WTC11 (cell line): ENCODE data around the gene IMP3. TPM values are rescaled to one million over a fixed set of nuclear protein-coding genes. Genes with fewer than 3 reads are reported as not detected.

Source experiments
- ATAC-seq: fragments of 200-7000 bp; cut with Tn5 transposase; 2 replicates; pipeline ENCODE4 v1.10.0; 2021; ENCODE audit warnings: mild to moderate bottlenecking, moderate library complexity
- CTCF ChIA-PET: fragments of 300-600 bp; sonication (Branson Sonifier 250); formaldehyde crosslinking; loops from one replicate; lab custom pipeline; 2021; ENCODE audit warnings: antibody characterized with exemption; lab: Charles Lee
- POLR2A ChIA-PET: fragments of 350-600 bp; sonication (Branson Sonifier 250); formaldehyde crosslinking; loops from one replicate; lab custom pipeline; 2021; ENCODE audit warnings: antibody characterized with exemption; lab: Charles Lee
- DNase-seq: peaks from one replicate; pipeline ENCODE4 v3.0.0; 2021; ENCODE audit warnings: low spot score
- H3K27ac Mint-ChIP-seq: 2 replicates; pipeline ENCODE4 v1.8.0; 2021; ENCODE audit warnings: mixed read lengths
- H3K27me3 Mint-ChIP-seq: 2 replicates; pipeline ENCODE4 v1.8.0; 2021; ENCODE audit warnings: low read depth, mild to moderate bottlenecking, moderate library complexity, mixed read lengths
- H3K36me3 Mint-ChIP-seq: 2 replicates; pipeline ENCODE4 v1.8.0; 2021; ENCODE audit warnings: mixed read lengths
- H3K4me1 Mint-ChIP-seq: 2 replicates; pipeline ENCODE4 v1.8.0; 2022; ENCODE audit warnings: mixed read lengths
- H3K4me3 Mint-ChIP-seq: 2 replicates; pipeline ENCODE4 v1.8.0; 2021; ENCODE audit warnings: mild to moderate bottlenecking, moderate library complexity, mixed read lengths
- H3K9me3 Mint-ChIP-seq: 2 replicates; pipeline ENCODE4 v1.8.0; 2021; ENCODE audit warnings: mixed read lengths
- ATF1 ChIP-seq: sonication (generic); formaldehyde crosslinking; IDR thresholded peaks from 2 replicates; pipeline ENCODE4 v1.8.1; 2023; ENCODE audit warnings: mild to moderate bottlenecking, moderate library complexity, missing genetic modification reagents
- CBFB ChIP-seq: sonication (generic); formaldehyde crosslinking; IDR thresholded peaks from 2 replicates; pipeline ENCODE4 v1.8.1; 2022; ENCODE audit warnings: mild to moderate bottlenecking, low read depth, missing genetic modification reagents
- CDX4 ChIP-seq: fragments of 250-450 bp; sonication (Bioruptor Pico); IDR thresholded peaks from 2 replicates; pipeline ENCODE4 v1.9.0; 2021; ENCODE audit warnings: moderate library complexity, mild to moderate bottlenecking, inconsistent platforms, borderline replicate concordance
- CREM ChIP-seq: sonication (generic); formaldehyde crosslinking; IDR thresholded peaks from 2 replicates; pipeline ENCODE4 v1.8.1; 2022; ENCODE audit warnings: mild to moderate bottlenecking, missing genetic modification reagents, moderate library complexity
- E2F5 ChIP-seq: sonication (generic); formaldehyde crosslinking; IDR thresholded peaks from 2 replicates; pipeline ENCODE4 v1.8.1; 2022; ENCODE audit warnings: mild to moderate bottlenecking, moderate library complexity, missing genetic modification reagents
- ESRRA ChIP-seq: sonication (generic); formaldehyde crosslinking; IDR thresholded peaks from 2 replicates; pipeline ENCODE4 v1.8.1; 2022; ENCODE audit warnings: mild to moderate bottlenecking, missing genetic modification reagents, borderline replicate concordance
- ETV6 ChIP-seq: sonication (generic); formaldehyde crosslinking; IDR thresholded peaks from 2 replicates; pipeline ENCODE4 v1.8.1; 2022; ENCODE audit warnings: mild to moderate bottlenecking, missing genetic modification reagents
- GABPB1 ChIP-seq: sonication (generic); formaldehyde crosslinking; IDR thresholded peaks from 2 replicates; pipeline ENCODE4 v1.8.1; 2023; ENCODE audit warnings: mild to moderate bottlenecking, missing genetic modification reagents
- HMGXB4 ChIP-seq: sonication (generic); formaldehyde crosslinking; IDR thresholded peaks from 2 replicates; pipeline ENCODE4 v1.8.1; 2023; ENCODE audit warnings: mild to moderate bottlenecking, moderate library complexity, missing genetic modification reagents
- JUN ChIP-seq: sonication (generic); formaldehyde crosslinking; IDR thresholded peaks from 2 replicates; pipeline ENCODE4 v1.8.0; 2023; ENCODE audit warnings: mild to moderate bottlenecking, missing genetic modification reagents
- MYBL2 ChIP-seq: sonication (generic); formaldehyde crosslinking; IDR thresholded peaks from 2 replicates; pipeline ENCODE4 v1.8.1; 2023; ENCODE audit warnings: mild to moderate bottlenecking, moderate library complexity, missing genetic modification reagents
- NFATC4 ChIP-seq: fragments of 250-450 bp; sonication (Bioruptor Pico); IDR thresholded peaks from 2 replicates; pipeline ENCODE4 v1.9.0; 2021; ENCODE audit warnings: mild to moderate bottlenecking
- PRDM15 ChIP-seq: sonication (generic); formaldehyde crosslinking; IDR thresholded peaks from 2 replicates; pipeline ENCODE4 v1.8.0; 2022; ENCODE audit warnings: missing genetic modification reagents
- RORB ChIP-seq: fragments of 250-450 bp; sonication (Bioruptor Pico); IDR thresholded peaks from 2 replicates; pipeline ENCODE4 v1.9.0; 2021; ENCODE audit warnings: mild to moderate bottlenecking
- SMAD4 ChIP-seq: sonication (generic); formaldehyde crosslinking; IDR thresholded peaks from 2 replicates; pipeline ENCODE4 v1.8.0; 2022; ENCODE audit warnings: mild to moderate bottlenecking, missing genetic modification reagents
- SP1 ChIP-seq: sonication (generic); formaldehyde crosslinking; conservative IDR thresholded peaks from 2 replicates; pipeline ENCODE4 v1.8.1; 2022; ENCODE audit warnings: missing genetic modification reagents
- TEAD1 ChIP-seq: sonication (generic); formaldehyde crosslinking; IDR thresholded peaks from 2 replicates; pipeline ENCODE4 v1.8.0; 2022; ENCODE audit warnings: mild to moderate bottlenecking, missing genetic modification reagents
- TP53 ChIP-seq: sonication (generic); formaldehyde crosslinking; IDR thresholded peaks from 2 replicates; pipeline ENCODE4 v1.8.1; 2023; ENCODE audit warnings: mild to moderate bottlenecking, missing genetic modification reagents
- USF2 ChIP-seq: sonication (generic); formaldehyde crosslinking; IDR thresholded peaks from 2 replicates; pipeline ENCODE4 v1.8.1; 2023; ENCODE audit warnings: mild to moderate bottlenecking, missing genetic modification reagents, moderate library complexity
- ZNF138 ChIP-seq: sonication (generic); formaldehyde crosslinking; conservative IDR thresholded peaks from 2 replicates; pipeline ENCODE4 v1.8.1; 2022; ENCODE audit warnings: mild to moderate bottlenecking, moderate library complexity, missing genetic modification reagents
- ZNF416 ChIP-seq: fragments of 250-450 bp; sonication (Bioruptor Pico); IDR thresholded peaks from 2 replicates; pipeline ENCODE4 v1.9.0; 2021; ENCODE audit warnings: mild to moderate bottlenecking, inconsistent platforms
- total RNA-seq: library from RNA; stranded (reverse); gene quantifications from 3 replicates; pipeline ENCODE4 v1.2.3, GENCODE V29; 2021
- TF ChIP-seq, protein P1 (sequence below): sonication (generic); formaldehyde crosslinking; IDR thresholded peaks from 2 replicates; pipeline ENCODE4 v1.8.0; 2023; ENCODE audit warnings: missing genetic modification reagents, mild to moderate bottlenecking, borderline replicate concordance
- TF ChIP-seq, protein P2 (sequence below): sonication (generic); formaldehyde crosslinking; IDR thresholded peaks from 2 replicates; pipeline ENCODE4 v1.8.1; 2023; ENCODE audit warnings: mild to moderate bottlenecking, missing genetic modification reagents, moderate library complexity

IMP3 gene
- total RNA-seq, 1 experiment from 2014 or later = 107 TPM

DNA sequence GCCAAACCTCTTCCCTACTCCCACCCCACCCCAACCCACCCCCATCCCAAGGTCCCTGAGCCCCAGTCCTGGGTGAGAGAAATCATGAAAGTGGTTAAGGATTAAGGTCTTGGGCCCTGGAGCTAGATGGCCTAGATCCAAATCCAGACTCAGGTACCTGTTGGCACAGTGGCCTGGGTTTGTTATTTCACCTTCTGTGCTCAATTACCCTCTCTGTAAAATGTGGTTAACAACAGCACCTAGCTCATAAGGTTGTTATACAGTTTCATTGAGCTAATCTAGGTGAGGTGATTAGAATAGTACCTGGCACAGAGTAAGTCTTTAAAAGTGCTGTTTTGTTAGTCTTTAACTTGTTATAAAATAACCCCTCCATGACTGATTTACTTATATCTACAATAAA is 8.1 kb downstream of the IMP3 start (continued):
- no peak for TF ChIP-seq E2F5 (CRISPR knock-in tag)
- no peak for TF ChIP-seq ESRRA (CRISPR knock-in tag)
- TF ChIP-seq ZNF416 (CRISPR knock-in tag) = no peak
- no peak for TF ChIP-seq ZNF138 (CRISPR knock-in tag)
- TF ChIP-seq TP53 = no peak
- no peak for TF ChIP-seq MYBL2 (CRISPR knock-in tag)

DNA sequence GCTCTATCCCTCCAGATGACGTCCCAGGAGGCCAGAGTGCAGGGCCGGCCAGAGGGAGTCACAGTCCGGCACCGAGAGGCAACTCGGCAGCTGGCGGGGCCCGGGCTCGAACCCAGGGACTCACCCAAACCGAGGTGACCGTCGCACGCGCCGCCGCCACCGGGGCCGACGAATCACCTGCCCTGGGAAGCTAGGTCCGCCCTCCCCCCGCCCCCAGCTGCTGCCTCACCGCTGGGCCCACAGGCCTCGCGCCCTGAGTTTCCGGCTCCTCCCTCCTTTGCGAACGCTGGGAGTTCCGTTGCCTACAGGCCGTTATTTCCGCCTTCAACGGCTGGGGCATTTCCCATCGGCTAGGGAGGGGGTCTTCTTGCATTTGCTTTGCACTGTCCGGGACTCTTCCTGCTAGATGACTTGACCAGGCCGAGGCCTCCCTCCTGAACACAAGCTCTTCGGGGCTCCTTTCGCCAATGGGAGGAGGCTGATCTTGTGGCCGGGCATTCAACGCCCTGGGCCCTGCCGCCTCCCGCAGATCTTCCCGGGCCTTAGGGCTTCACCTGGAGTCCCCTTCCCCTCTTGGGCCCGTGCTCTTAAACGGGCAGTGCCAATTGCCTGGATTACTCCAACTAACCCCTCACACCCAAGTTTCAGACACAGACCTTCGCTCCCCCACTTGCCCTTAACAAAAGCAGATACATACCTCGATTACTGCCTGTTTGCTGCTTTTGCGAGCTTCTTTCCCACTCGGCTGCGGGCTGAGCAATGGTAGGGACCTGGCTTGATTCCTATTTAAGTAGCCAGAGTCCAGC is 14.3 kb downstream of the IMP3 start, which contains the start of gene SNUPN:
Gene SNUPN, minus strand, starts transcription at position 184 of the 806 bp plus-strand sequence. CDS start 4,674 bp downstream, outside the sequence.
- Mint-ChIP-seq H3K4me3 (peak within 1 kb of the TSS; percentile 91), H3K9me3 (no peaks in the 10 kb centered on the region), H3K36me3 (0 out of 2 replicates have a peak, but pooled peaks cover 3% of the 10 kb centered on the region), H3K4me1 (peaks cover 12% of the 10 kb centered on the region), H3K27ac (peak within 1 kb of the TSS; percentile 98), H3K27me3 (no peaks in the 10 kb centered on the region)
- ATAC-seq = peak; percentile 88
- ChIA-PET CTCF (interaction anchor here (0.7 to 2.1 kb wide), 12 partner anchors 14 to 257 kb away, joined by 3 to 26 read pairs (median 6); partner anchors contain the start of genes IMP3, MAN2C1, PTPN9 and SIN3A), POLR2A (interaction anchor here (0.6 to 2.9 kb wide), 11 partner anchors 9 to 258 kb away, joined by 3 to 34 read pairs (median 9); partner anchors contain the start of genes IMP3, SIN3A and SNX33)
- DNase-seq = peak; percentile 96
- TF ChIP-seq JUN (0 out of 2 replicates have a peak, but pooled peaks have one; percentile 39), NFATC4 (CRISPR knock-in tag) (no peak), SMAD4 (no peak), CREM (CRISPR knock-in tag) (0 out of 2 replicates have a peak, but pooled peaks have one; percentile 23), GABPB1 (CRISPR knock-in tag) (peak; percentile 53; the same call in 1 of the 2 replicates), SP1 (CRISPR knock-in tag) (peak; percentile 86), CBFB (CRISPR knock-in tag) (no peak), PRDM15 (CRISPR knock-in tag) (no peak), CDX4 (CRISPR knock-in tag) (no peak), RORB (CRISPR knock-in tag) (no peak), HMGXB4 (CRISPR knock-in tag) (peak; percentile 81; the same call in 1 of the 2 replicates), MYBL2 (CRISPR knock-in tag) (peak; percentile 97), ETV6 (peak; percentile 100), USF2 (CRISPR knock-in tag) (peak; percentile 38), TEAD1 (peak; percentile 86), ATF1 (CRISPR knock-in tag) (no peak)
- TF ChIP-seq, protein P1, sequence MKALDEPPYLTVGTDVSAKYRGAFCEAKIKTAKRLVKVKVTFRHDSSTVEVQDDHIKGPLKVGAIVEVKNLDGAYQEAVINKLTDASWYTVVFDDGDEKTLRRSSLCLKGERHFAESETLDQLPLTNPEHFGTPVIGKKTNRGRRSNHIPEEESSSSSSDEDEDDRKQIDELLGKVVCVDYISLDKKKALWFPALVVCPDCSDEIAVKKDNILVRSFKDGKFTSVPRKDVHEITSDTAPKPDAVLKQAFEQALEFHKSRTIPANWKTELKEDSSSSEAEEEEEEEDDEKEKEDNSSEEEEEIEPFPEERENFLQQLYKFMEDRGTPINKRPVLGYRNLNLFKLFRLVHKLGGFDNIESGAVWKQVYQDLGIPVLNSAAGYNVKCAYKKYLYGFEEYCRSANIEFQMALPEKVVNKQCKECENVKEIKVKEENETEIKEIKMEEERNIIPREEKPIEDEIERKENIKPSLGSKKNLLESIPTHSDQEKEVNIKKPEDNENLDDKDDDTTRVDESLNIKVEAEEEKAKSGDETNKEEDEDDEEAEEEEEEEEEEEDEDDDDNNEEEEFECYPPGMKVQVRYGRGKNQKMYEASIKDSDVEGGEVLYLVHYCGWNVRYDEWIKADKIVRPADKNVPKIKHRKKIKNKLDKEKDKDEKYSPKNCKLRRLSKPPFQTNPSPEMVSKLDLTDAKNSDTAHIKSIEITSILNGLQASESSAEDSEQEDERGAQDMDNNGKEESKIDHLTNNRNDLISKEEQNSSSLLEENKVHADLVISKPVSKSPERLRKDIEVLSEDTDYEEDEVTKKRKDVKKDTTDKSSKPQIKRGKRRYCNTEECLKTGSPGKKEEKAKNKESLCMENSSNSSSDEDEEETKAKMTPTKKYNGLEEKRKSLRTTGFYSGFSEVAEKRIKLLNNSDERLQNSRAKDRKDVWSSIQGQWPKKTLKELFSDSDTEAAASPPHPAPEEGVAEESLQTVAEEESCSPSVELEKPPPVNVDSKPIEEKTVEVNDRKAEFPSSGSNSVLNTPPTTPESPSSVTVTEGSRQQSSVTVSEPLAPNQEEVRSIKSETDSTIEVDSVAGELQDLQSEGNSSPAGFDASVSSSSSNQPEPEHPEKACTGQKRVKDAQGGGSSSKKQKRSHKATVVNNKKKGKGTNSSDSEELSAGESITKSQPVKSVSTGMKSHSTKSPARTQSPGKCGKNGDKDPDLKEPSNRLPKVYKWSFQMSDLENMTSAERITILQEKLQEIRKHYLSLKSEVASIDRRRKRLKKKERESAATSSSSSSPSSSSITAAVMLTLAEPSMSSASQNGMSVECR (CRISPR knock-in tag) = 0 out of 2 replicates have a peak, but pooled peaks have one; percentile 79
- TF ChIP-seq, protein P2, sequence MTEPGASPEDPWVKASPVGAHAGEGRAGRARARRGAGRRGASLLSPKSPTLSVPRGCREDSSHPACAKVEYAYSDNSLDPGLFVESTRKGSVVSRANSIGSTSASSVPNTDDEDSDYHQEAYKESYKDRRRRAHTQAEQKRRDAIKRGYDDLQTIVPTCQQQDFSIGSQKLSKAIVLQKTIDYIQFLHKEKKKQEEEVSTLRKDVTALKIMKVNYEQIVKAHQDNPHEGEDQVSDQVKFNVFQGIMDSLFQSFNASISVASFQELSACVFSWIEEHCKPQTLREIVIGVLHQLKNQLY = no peak
